ENCODE data around the gene NDUFV1. TPM values are rescaled to one million over a fixed set of nuclear protein-coding genes. Genes with fewer than 3 reads are reported as not detected.

The NDUFV1 gene
- total and polyA plus RNA-seq, 2 donors (not counting 1 experiment from before 2014, with no cell fraction given), result 238 to 315 TPM

DNA sequence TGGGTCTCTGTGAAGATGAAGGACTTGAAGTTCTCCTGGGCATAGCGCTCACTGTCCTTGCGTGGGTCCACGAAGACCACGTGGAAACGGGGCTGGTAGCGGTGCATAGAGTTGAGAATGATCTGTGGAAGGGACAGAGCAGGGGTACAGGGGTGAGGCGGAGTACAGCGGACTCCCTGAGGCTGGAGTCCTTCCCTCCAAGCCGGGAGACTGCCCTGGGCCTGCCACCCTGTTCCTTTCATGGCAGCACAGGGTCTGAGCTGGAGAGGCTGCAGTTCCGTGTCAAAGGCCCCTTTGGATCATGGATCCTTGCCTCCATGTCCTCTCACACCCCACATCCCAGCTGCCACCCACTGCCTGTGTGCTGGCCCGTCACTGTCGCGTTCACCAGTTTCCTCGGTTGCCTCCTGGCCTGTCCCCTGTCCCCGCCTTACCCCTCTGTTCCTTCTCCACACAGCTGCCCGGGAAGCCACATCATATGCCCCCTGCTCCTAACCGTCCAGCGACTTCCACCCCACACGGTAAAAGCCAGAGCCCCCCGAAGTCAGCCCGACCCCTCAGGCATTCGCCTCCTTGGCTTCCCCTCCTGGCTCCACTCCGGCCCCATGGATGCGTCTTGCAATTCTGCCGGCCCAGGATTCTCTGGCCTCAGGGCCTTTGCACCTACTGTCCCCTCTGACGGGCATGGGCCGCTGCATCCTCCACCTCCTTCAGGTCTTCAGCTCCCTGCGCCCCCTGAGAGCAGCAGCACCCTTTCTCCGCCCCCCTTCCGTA, 26.4 kb downstream of the NDUFV1 start:
- no peak overlapping the region for H3K4me3 ChIP-seq (ENCODE audit: control extremely low read depth in 1 of 5, extremely low read depth in 1 of 5, insufficient read depth in 1 of 5, low read depth in 2 of 5, low read length in 4 of 5)
- Mint-ChIP-seq H3K27me3 (no peaks in the 10 kb centered on the region), H3K27ac (peak overlapping the region; percentile 67), H3K4me1 (peaks cover 19% of the 10 kb centered on the region), H3K9me3 (ENCODE audit: insufficient read depth) (no peaks in the 10 kb centered on the region), H3K4me3 (peak overlapping the region; percentile 40)
- 94% methylated on average over 30 of the region's 30 CpGs for WGBS (ENCODE audit: insufficient coverage)
- intact Hi-C loops (cut with micrococcal nuclease), result no loop called here
- ATAC-seq (ENCODE audit: low read depth) (no peak), DNase-seq (no peak)
- POLR2A ChIA-PET, result no interaction called here
- no peak overlapping the region for H3K27ac ChIP-seq (ENCODE audit: low read length in 2 of 2)
- H4K20me1 ChIP-seq (ENCODE audit: control insufficient read depth, insufficient read depth, low read length, poor library complexity, severe bottlenecking), result peaks cover 9% of the 10 kb centered on the region
- no peaks in the 10 kb centered on the region for H3K27me3 ChIP-seq (replicated peaks in 1 of 4; ENCODE audit: control extremely low read depth in 1 of 4, control insufficient read depth in 3 of 4, insufficient read depth in 4 of 4, low read length in 3 of 4)
- TF ChIP-seq EZH2 (IDR thresholded peaks at IDR 0.05; ENCODE audit: borderline replicate concordance, insufficient read depth, low read depth, low read length, poor library complexity, severe bottlenecking), result no peak
- H3K4me2 ChIP-seq (replicated peaks; ENCODE audit: low read depth, low read length, poor library complexity, severe bottlenecking), result no peak overlapping the region
- H3K79me2 ChIP-seq (ENCODE audit: control insufficient read depth, insufficient read depth, low read length), result no peaks in the 10 kb centered on the region
- CTCF ChIA-PET, result interaction anchor here (1.0 to 7.5 kb wide), 2 partner anchors 14 to 26 kb away, joined by 3 to 105 read pairs; partner anchors contain the start of gene ACY3
- H3K9ac ChIP-seq (ENCODE audit: low read length), result no peak overlapping the region
- H2AFZ ChIP-seq (ENCODE audit: insufficient read depth, low read depth, low read length, poor library complexity, severe bottlenecking), result no peak overlapping the region
- H3K4me1 ChIP-seq (ENCODE audit: control insufficient read depth in 2 of 2, insufficient read depth in 2 of 2, low read length in 2 of 2), result peaks cover 14 to 19% of the 10 kb centered on the region in 2 donors
- no peaks in the 10 kb centered on the region for H3K9me3 ChIP-seq (ENCODE audit: control extremely low read depth in 1 of 3, control insufficient read depth in 2 of 3, insufficient read depth in 1 of 3, low read length in 2 of 3)
- no peaks in the 10 kb centered on the region for H3K36me3 ChIP-seq (replicated peaks in 1 of 2; ENCODE audit: control extremely low read depth in 1 of 2, control insufficient read depth in 1 of 2, extremely low read depth in 1 of 2, insufficient read depth in 2 of 2, low read length in 1 of 2)

DNA sequence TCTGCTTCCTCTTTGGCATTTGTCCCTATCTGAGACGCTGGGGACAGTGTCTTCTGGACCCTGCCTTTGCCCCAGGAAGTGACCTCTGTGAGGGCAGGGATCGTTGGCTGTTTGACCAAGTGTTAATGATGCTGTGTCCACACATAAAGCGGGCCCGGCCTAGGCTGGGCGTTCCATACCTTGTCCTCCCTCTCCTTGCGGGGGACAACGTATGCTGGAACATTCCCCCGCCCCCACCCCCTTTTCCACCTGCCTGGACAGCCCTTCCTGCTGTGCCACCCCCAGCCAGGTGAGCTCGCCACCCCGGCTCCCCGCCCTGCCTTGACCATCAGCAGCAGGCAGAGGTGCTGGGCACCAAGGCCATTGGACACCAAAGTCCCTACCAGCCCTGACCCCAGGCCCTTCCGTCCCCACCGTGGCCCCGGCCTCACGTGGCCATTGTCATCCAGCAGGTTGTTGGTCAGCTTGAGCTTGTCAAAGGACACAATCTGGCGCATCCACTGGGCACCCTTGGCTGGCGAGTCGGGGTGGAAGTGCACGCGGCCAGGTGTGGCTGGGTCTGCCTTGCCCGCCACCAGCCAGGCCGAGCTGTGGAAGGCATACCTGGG, 27.1 kb downstream of the NDUFV1 start:
- peaks cover 9 to 14% of the 10 kb centered on the region in 2 donors for H3K4me1 ChIP-seq (ENCODE audit: control insufficient read depth in 2 of 2, insufficient read depth in 2 of 2, low read length in 2 of 2)
- CTCF ChIA-PET, result interaction anchor here (1.0 to 5.3 kb wide), 2 partner anchors 13 to 25 kb away, joined by 3 to 50 read pairs; partner anchors contain the start of gene ACY3
- intact Hi-C loops (cut with micrococcal nuclease), result no loop called here
- DNase-seq, result no peak
- Mint-ChIP-seq H3K27me3 (no peaks in the 10 kb centered on the region), H3K9me3 (ENCODE audit: insufficient read depth) (no peaks in the 10 kb centered on the region), H3K4me3 (no peak overlapping the region), H3K27ac (peak overlapping the region; percentile 20), H3K4me1 (peaks cover 19% of the 10 kb centered on the region)
- TF ChIP-seq, protein P1, sequence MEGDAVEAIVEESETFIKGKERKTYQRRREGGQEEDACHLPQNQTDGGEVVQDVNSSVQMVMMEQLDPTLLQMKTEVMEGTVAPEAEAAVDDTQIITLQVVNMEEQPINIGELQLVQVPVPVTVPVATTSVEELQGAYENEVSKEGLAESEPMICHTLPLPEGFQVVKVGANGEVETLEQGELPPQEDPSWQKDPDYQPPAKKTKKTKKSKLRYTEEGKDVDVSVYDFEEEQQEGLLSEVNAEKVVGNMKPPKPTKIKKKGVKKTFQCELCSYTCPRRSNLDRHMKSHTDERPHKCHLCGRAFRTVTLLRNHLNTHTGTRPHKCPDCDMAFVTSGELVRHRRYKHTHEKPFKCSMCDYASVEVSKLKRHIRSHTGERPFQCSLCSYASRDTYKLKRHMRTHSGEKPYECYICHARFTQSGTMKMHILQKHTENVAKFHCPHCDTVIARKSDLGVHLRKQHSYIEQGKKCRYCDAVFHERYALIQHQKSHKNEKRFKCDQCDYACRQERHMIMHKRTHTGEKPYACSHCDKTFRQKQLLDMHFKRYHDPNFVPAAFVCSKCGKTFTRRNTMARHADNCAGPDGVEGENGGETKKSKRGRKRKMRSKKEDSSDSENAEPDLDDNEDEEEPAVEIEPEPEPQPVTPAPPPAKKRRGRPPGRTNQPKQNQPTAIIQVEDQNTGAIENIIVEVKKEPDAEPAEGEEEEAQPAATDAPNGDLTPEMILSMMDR (IDR thresholded peaks at IDR 0.05), result no peak
- no peak for TF ChIP-seq EZH2 (IDR thresholded peaks at IDR 0.05; ENCODE audit: borderline replicate concordance, insufficient read depth, low read depth, low read length, poor library complexity, severe bottlenecking)
- no peak overlapping the region for H3K9ac ChIP-seq (ENCODE audit: low read length)
- H3K9me3 ChIP-seq (ENCODE audit: control extremely low read depth in 1 of 3, control insufficient read depth in 2 of 3, insufficient read depth in 1 of 3, low read length in 2 of 3), result no peaks in the 10 kb centered on the region
- no peak overlapping the region for H3K27ac ChIP-seq (ENCODE audit: low read length in 2 of 2)
- H3K36me3 ChIP-seq (replicated peaks in 1 of 2; ENCODE audit: control extremely low read depth in 1 of 2, control insufficient read depth in 1 of 2, extremely low read depth in 1 of 2, insufficient read depth in 2 of 2, low read length in 1 of 2), result no peaks in the 10 kb centered on the region
- 85% methylated on average over 21 of the region's 22 CpGs for WGBS (ENCODE audit: insufficient coverage)
- H3K4me3 ChIP-seq (ENCODE audit: control extremely low read depth in 1 of 5, extremely low read depth in 1 of 5, insufficient read depth in 1 of 5, low read depth in 2 of 5, low read length in 4 of 5), result no peak overlapping the region
- H3K27me3 ChIP-seq (replicated peaks in 1 of 4; ENCODE audit: control extremely low read depth in 1 of 4, control insufficient read depth in 3 of 4, insufficient read depth in 4 of 4, low read length in 3 of 4), result no peaks in the 10 kb centered on the region
- POLR2A ChIA-PET, result no interaction called here
- peaks cover 2% of the 10 kb centered on the region for H4K20me1 ChIP-seq (ENCODE audit: control insufficient read depth, insufficient read depth, low read length, poor library complexity, severe bottlenecking)
- H3K4me2 ChIP-seq (replicated peaks; ENCODE audit: low read depth, low read length, poor library complexity, severe bottlenecking), result no peak overlapping the region
- no peaks in the 10 kb centered on the region for H3K79me2 ChIP-seq (ENCODE audit: control insufficient read depth, insufficient read depth, low read length)
- ATAC-seq (ENCODE audit: low read depth), result no peak
- H2AFZ ChIP-seq (ENCODE audit: insufficient read depth, low read depth, low read length, poor library complexity, severe bottlenecking), result no peak overlapping the region
